HUES48 (cell line): Measurements from ENCODE around the gene MPEG1.

ENCODE experiments used
- H3K27ac ChIP-seq: one replicate; pipeline ENCODE4 v1.7.0; 2013; ENCODE audit warnings: low read depth, low read length, inconsistent platforms
- H3K27me3 ChIP-seq: 2 replicates; pipeline ENCODE4 v1.6.1; 2013; ENCODE audit warnings: mild to moderate bottlenecking, low read length; ENCODE audit not compliant: control insufficient read depth, insufficient read depth
- H3K36me3 ChIP-seq: 2 replicates; pipeline ENCODE4 v1.6.1; 2013; ENCODE audit warnings: low read length; ENCODE audit not compliant: control insufficient read depth, insufficient read depth
- H3K4me1 ChIP-seq: 2 replicates; pipeline ENCODE4 v1.6.1; 2013; ENCODE audit warnings: mild to moderate bottlenecking, low read length; ENCODE audit not compliant: control insufficient read depth, insufficient read depth
- H3K4me3 ChIP-seq: 2 replicates; pipeline ENCODE4 v1.5.1; 2013; ENCODE audit warnings: mild to moderate bottlenecking, low read depth, low read length
- H3K9ac ChIP-seq: 2 replicates; pipeline ENCODE4 v1.6.1; 2013; ENCODE audit warnings: mild to moderate bottlenecking, low read depth, low read length, moderate library complexity
- H3K9me3 ChIP-seq: 2 replicates; pipeline ENCODE4 v1.6.1; 2013; ENCODE audit warnings: low read length; ENCODE audit not compliant: control insufficient read depth, insufficient read depth

Gene MPEG1, protein sequence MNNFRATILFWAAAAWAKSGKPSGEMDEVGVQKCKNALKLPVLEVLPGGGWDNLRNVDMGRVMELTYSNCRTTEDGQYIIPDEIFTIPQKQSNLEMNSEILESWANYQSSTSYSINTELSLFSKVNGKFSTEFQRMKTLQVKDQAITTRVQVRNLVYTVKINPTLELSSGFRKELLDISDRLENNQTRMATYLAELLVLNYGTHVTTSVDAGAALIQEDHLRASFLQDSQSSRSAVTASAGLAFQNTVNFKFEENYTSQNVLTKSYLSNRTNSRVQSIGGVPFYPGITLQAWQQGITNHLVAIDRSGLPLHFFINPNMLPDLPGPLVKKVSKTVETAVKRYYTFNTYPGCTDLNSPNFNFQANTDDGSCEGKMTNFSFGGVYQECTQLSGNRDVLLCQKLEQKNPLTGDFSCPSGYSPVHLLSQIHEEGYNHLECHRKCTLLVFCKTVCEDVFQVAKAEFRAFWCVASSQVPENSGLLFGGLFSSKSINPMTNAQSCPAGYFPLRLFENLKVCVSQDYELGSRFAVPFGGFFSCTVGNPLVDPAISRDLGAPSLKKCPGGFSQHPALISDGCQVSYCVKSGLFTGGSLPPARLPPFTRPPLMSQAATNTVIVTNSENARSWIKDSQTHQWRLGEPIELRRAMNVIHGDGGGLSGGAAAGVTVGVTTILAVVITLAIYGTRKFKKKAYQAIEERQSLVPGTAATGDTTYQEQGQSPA

DNA sequence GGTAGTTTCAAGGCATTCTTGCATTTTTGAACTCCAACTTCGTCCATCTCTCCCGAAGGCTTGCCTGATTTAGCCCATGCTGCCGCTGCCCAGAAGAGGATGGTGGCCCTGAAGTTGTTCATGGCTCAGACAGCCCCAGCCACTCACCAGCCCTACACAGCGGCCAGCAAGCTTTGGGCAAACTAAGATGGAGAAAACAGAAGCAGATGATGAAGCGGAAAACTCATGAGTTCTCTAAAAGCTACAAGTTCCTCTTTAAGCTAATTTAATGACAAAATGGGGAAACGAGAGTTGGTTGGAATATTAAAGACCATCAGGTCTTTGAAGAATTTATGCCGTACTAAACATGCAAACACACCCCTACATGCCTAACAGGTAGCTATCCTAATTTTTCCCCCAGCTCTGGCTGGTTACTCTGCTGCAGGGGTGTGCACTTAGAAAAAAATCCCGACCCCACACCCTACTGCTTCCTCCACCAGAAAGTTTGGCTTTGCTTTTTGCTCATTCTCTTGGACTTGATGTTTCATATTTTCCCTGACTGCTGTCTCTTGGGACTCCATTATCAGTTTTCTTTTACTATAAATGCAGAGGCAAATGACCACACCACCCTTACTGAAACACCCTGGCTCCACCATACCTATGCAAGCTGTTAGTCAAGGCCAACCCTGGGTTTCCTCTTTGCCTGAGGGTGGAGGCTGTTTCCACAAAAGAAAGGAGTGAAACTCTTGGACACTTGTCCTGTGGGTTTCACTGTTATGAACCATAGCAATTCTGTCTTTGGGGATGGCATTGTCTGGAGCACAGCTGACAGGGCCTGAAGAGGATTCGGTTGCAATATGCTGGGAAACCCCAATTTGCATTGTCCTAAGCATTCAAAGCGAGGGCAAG, at the start of gene MPEG1:
TSS of gene MPEG1 (minus strand) at position 184 of the 888 bp plus-strand sequence. CDS start at position 122, 62 bp downstream.
- Histone ChIP-seq H3K4me1 (no peaks in the 10 kb centered on the region), H3K4me3 (no peak within 1 kb of the TSS), H3K9ac (no peak within 1 kb of the TSS), H3K36me3 (no peaks in the 10 kb centered on the region), H3K27ac (no peak within 1 kb of the TSS), H3K27me3 (no peaks in the 10 kb centered on the region), H3K9me3 (no peaks in the 10 kb centered on the region)

DNA sequence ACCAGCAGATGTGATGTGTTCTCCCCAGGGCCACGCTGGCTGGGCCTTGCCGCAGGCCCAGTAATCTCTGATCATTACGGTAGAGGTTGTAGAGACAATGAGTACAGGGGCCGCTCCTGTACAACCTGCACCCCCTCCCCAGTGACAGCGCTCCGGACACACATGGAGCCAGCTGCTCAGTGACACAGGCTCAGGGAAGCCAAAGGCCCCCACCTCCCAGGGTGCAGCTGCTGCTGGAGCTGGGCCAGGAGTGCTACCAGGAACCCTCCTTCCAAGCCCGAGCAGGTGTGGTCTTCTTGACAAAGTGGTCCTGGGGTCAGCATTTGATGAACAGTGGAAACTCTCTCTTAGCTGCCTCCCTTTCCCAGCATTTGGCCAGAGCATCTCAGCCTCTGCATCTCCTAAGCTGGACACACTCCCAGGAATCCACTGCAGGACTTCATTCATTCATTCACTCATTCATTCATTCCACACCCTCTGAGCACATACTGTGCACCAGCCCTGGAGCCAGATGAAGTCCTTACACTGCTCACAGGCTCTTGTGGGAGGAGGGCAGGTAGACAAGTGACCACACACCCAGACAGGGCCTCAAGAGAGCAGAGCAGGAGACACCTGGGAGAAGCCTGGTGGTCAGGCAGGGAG, 49.6 kb upstream of the MPEG1 start:
- Histone ChIP-seq H3K4me1 (no peaks in the 10 kb centered on the region), H3K9me3 (no peaks in the 10 kb centered on the region), H3K9ac (no peak overlapping the region), H3K27me3 (no peaks in the 10 kb centered on the region), H3K27ac (no peak overlapping the region), H3K36me3 (no peaks in the 10 kb centered on the region), H3K4me3 (no peak overlapping the region)

DNA sequence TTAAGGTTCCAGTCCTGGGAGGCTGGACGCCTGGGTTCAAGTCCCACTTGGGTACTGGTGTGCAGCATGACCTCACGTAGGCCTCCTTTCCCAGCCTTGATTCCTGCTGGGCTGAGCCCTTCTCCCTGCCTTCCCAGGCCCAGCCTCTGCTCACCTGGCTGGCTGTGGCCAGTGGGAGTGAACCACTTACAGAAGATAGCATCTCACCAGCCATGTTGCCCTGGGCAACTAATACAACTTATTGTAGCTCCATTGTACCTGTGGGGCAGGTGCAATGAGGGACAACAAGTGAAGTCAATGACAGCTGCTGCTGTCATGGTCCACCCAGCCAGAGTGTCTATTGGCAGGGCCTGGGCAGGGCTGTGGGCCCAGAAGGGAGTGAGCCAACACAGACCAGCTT, 48.4 kb upstream of the MPEG1 start:
- no peak overlapping the region for H3K4me3 ChIP-seq

DNA sequence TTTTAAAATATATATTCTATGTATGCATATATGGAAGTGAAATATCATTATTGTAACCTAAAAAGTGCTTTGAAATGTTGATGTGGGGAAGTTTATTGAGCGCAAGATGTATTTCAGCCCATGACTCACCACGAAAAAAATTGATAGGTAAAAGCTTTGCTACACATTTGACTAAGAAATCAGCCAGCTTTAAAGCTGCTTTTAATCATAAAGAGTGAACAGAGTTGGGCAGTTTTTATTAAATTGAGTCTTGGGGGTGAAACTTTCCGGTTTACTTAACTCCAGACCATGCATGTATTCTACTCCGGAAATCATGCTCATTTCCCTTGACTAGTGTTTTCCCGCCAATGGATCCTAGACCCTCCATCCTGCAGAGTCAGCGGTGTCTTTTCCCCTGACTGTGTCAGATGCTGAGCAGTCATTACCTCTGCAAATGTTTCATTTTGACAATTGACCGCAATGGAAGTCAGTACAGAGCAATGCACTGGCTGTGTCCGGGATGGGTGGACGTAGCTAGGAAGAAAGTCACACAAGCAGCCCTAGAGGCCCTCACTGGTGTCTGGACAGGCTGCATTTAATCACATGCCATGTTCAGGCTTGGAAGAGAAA, 47.2 kb upstream of the MPEG1 start:
- Histone ChIP-seq H3K9ac (no peak overlapping the region), H3K4me3 (no peak overlapping the region), H3K36me3 (no peaks in the 10 kb centered on the region), H3K4me1 (peaks cover 5% of the 10 kb centered on the region), H3K9me3 (no peaks in the 10 kb centered on the region), H3K27me3 (no peaks in the 10 kb centered on the region), H3K27ac (no peak overlapping the region)

More for the DNA sequence above, 48.4 kb upstream of the MPEG1 start:
- Histone ChIP-seq H3K36me3 (no peaks in the 10 kb centered on the region), H3K27me3 (no peaks in the 10 kb centered on the region), H3K9me3 (no peaks in the 10 kb centered on the region), H3K27ac (no peak overlapping the region), H3K4me1 (no peaks in the 10 kb centered on the region), H3K9ac (no peak overlapping the region)

DNA sequence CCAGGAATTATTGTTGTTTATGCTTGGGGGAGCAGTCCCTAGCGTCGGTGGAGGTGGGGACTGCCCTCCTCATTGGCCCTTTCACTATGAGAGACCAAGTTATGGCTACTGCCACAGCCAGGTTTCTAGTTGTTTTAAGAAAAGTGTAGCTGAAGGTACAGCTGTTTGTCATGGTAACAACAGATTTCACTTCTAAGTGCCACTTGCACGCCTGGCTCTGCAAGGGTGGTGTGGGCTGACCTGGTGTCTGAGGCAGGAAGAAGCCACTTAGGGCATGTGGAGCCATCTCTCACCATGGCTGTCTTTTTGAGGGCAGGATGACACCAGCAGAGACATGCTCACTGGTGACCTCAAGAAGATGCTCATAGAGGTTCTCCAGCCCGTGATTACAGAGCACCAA, 46.3 kb upstream of the MPEG1 start:
- H3K9me3 ChIP-seq = no peaks in the 10 kb centered on the region
- H3K9ac ChIP-seq = no peak overlapping the region
- H3K27me3 ChIP-seq = no peaks in the 10 kb centered on the region
- peaks cover 8% of the 10 kb centered on the region for H3K4me1 ChIP-seq
- no peak overlapping the region for H3K27ac ChIP-seq
- H3K4me3 ChIP-seq = no peak overlapping the region
- no peaks in the 10 kb centered on the region for H3K36me3 ChIP-seq

DNA sequence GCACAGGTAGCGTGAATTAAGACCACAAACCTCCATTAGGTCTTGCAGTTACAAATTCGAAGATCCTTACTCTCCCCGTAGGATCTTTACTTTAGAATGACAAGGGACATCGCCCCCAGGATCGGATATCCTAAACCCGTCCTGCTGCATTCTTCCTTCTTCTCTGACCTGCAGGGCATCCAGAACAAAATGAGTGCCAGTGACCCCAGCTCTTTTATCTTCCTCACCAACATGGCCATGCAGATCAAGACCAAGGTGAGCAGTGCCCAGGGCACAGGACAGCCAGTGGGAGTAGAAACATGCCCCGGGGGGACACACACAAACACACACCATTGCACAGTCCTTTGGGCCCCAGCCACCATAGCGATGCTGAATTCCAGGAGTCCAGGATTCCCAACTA, 42.6 kb upstream of the MPEG1 start:
- no peaks in the 10 kb centered on the region for H3K9me3 ChIP-seq
- H3K27ac ChIP-seq = no peak overlapping the region
- H3K9ac ChIP-seq = no peak overlapping the region
- no peak overlapping the region for H3K4me3 ChIP-seq
- no peaks in the 10 kb centered on the region for H3K27me3 ChIP-seq
- no peaks in the 10 kb centered on the region for H3K36me3 ChIP-seq
- peaks cover 10% of the 10 kb centered on the region for H3K4me1 ChIP-seq

DNA sequence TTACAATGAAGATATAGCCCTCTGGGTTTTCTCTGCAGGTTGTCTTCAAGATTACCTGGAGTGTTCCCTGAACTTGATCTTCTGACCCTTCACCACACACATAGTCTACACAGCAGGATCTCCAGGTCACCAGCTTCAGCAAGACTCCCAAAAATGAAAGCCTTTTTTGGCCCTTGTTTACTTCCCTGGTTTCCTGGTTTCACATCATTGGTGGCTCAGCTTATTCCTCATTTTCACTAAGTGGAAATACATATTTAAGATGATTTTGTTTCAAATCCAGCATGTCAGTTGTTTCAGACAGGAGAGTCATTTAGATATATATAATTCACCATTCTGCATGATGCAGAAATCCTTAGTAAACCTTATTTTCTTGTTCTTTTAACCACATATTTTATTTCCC, 41.6 kb upstream of the MPEG1 start:
- peaks cover 5% of the 10 kb centered on the region; the same call in 1 of the 2 replicates for H3K9me3 ChIP-seq
- H3K27ac ChIP-seq = no peak overlapping the region
- H3K4me1 ChIP-seq = peaks cover 10% of the 10 kb centered on the region
- no peaks in the 10 kb centered on the region for H3K27me3 ChIP-seq
- no peak overlapping the region for H3K4me3 ChIP-seq
- no peak overlapping the region for H3K9ac ChIP-seq
- H3K36me3 ChIP-seq = no peaks in the 10 kb centered on the region

DNA sequence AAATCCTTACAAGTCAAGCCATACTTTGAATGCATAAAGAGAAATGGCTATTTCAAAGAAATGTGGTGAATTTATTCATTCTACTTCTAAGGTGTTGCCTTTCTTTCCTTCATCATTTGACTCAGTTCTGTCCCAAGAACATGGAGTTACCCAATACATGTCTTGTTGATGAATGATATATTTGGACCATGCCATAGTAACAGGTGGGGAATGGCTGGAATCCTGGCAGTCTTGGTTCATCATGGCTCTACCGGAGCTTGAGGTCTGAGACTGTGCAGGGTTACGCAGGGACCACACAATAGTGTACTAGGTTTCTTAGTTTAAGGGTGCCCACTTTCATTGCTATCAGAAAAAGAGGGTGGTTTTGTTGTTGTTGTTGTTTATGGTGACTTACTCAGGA, 40.3 kb upstream of the MPEG1 start:
- H3K27me3 ChIP-seq = no peaks in the 10 kb centered on the region
- H3K9me3 ChIP-seq = peaks cover 5% of the 10 kb centered on the region; the same call in 1 of the 2 replicates
- no peak overlapping the region for H3K27ac ChIP-seq
- H3K4me1 ChIP-seq = peaks cover 10% of the 10 kb centered on the region
- no peaks in the 10 kb centered on the region for H3K36me3 ChIP-seq
- H3K4me3 ChIP-seq = no peak overlapping the region
- H3K9ac ChIP-seq = no peak overlapping the region

DNA sequence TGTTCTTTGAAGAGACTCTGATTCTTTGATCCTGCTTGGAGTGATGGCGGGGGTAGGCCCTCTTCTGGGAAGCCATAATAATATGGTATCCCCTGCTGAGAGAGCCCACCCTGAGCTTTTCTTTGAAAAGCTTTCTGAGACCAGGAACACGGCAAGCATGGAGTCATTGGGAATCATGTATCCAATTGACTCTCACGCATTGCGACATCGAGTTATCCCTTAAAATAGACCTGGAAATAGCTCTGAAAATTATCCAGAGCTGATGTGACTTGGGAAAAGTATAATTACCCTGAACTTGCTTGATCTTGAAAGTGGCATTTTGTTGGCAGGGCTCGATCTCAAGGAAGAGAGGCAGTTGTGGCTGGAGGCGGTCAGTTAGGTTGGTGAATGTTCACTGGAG, 36.8 kb upstream of the MPEG1 start:
- H3K27ac ChIP-seq = no peak overlapping the region
- peaks cover 2% of the 10 kb centered on the region; the same call in 1 of the 2 replicates for H3K4me1 ChIP-seq
- H3K9ac ChIP-seq = no peak overlapping the region
- peaks cover 9% of the 10 kb centered on the region; the same call in 1 of the 2 replicates for H3K9me3 ChIP-seq
- H3K36me3 ChIP-seq = no peaks in the 10 kb centered on the region
- H3K4me3 ChIP-seq = no peak overlapping the region
- H3K27me3 ChIP-seq = no peaks in the 10 kb centered on the region
